ENCODE results near the gene SPRYD7.

DNA sequence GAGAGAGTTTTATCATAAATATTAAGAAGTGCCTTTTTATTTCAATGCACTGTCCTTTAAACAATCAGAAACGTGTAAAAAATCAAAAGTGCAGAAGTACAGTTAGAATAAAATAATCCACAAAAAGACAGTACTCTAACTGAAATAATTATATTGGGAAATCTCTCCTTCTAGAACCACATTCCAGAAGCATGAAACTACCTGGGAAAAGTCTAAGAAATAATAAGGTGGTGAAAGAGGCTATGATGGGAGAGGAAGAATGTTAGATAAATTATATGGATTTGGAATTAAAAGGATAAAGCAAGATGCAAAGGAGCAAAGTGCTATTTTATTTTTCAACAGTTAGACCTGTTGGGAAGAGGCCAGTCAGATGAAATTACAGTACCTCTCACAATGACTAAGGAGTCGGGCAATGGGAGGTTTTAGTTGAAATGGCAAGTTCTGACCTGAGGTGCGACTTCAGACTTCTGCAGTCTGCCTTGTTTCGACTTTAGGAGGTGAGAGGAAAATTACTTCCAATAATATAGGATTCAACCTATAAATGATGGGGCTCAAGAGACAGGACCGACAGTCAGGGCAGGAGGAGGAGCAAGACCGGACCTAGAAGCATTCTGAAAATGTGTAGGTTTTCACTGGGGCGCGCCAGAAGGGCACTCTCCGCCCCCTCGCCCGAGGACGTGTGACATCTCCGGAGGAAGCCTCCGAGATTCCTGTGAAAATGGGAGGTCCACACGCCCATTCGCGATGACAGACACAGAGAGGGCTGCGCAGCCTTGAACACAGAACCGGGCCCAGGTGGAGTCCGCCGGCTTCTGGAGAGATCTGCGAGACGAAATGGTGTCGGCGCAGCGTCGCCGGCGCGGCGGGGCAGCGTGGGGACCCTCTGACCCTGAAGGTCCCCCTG, 717 bp downstream of the SPRYD7 start:
- TF ChIP-seq POLR2A (IDR thresholded peaks at IDR 0.05) (no peak), CTCF (IDR thresholded peaks at IDR 0.05) (no peak)
